ENCODE data around the gene RFPL1.

DNA sequence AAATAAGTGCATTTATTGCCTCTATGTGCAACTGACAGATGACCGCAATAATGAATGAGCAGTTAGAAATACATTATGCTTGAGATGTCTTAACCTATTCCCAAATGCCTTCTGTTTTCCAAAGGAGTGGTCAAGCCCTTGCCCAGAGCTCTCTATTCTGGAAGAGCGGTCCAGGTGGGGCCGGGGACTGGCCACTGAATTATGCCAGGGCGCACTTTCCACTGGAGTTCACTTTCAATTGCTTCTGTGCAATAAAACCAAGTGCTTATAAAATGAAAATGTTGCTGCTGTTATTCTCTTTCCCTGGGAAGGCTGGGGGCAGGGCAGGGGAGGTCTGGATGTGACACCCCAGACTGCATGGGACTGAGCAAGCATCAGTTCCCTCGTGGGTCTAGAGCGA lies 52.6 kb downstream of the RFPL1 start:
- no peak for TF ChIP-seq CTCF (IDR thresholded peaks at IDR 0.05 in 4 of 5, conservative IDR thresholded peaks at IDR 0.05 in 1 of 5)
- no peak for TF ChIP-seq POLR2A (IDR thresholded peaks at IDR 0.05)

Measured in gastrocnemius medialis (tissue), 4 donors.